GM21529 (cell line): Measurements from ENCODE around the gene PCLO.
"Not testable (repeated sequence)": the region's sequence is repeated elsewhere in the genome, so short reads cannot be mapped to it uniquely, and the experiment has no call there.

Experiments used
- ATAC-seq: cut with Tn5 transposase; IDR thresholded peaks from one replicate; pipeline ENCODE4 v1.9.1; 2021; ENCODE audit not compliant: unreplicated experiment

PCLO gene

DNA sequence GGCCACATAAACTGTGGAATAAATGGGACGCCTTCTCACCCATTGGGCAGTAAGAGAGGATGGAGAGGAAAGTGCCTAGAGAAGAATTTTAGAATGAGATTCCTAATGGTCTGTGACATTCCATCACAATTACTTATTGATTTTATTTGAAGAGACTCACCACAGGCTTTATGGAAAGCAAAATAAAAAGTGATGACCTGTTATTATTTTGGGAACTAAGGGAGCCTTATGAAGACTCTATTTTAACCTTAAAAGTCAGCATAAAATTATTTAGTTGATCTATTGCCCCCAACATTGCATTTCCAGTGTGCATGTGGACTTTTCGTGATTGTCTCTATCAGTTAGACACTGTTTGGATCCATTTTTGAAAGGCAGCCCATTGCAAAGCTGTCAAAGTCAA lies 107.5 kb downstream of the PCLO start:
- no peak for ATAC-seq

DNA sequence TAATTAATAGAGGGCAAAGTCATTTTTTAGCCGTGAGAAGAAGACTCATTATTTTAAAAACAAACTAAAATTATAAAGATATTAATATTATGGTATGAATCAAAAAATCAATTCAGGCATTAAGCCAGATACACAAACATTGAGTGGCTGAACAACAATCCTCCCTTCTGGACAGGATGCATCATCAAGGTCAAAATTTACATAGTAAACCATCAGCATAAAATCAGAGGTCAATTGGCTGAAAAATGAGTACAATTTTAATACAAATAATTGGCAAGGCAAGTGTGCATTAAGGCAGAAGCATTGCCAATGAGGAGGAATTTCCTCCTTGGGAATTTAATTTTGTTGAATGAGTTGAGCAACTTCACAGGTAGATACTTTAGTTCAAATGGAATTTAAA lies 108.2 kb downstream of the PCLO start:
- no peak for ATAC-seq

DNA sequence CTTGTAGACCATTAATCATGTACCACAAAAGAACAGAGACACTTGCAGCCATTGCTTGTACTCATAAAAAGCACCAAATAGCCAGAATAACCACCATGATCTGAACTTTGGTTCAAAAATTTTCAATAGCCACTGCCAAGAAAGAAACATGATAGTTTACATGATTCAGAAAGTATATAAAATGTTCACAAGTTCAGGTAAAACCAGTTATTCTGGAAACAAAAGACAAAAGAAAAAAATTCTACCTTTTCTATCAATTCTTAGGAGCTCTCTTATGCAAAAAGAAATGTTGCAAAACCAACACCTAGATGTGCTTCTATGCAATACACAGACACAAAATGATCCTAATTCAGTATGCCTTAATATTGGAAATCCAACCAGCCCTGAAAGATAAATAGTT lies 108.7 kb downstream of the PCLO start:
- ATAC-seq = no peak

DNA sequence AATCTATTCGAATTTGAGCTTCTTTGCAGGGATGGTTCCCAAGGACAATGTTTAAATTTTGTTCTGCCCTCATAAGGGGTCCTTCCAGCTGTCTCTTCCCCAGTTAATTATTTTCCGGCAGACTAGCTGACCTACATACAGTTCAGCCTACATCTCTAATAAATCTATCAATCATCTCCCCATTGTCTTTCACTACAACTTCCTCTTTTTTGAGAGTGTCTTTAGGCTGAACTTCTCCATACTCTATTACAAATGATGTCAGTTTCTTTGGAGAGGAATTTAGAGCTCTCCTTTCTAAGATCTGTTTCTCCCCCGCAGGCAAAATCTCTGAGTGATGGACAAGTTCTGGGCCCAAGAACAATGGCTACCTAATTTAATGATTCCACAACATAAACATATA lies 122.2 kb downstream of the PCLO start:
- ATAC-seq = no peak

DNA sequence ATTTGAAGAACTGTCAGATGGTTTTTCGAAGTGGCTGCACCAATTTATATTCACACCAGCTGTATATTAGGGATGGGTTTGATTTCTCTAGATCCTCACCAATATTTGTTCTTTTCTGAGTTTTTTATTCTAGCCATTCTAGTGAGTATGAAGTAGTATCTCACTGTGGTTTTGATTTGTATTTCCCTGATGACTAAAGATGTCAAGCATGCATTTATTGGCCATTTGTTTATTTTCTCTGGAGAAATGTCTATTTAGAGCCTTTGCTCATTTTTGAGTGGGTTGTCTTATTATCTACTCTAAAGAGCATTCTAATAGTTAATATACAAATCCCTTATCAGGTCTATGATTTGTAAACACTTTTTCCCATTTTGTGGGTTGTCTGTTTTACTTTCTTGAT lies 123.9 kb downstream of the PCLO start:
- no peak for ATAC-seq

DNA sequence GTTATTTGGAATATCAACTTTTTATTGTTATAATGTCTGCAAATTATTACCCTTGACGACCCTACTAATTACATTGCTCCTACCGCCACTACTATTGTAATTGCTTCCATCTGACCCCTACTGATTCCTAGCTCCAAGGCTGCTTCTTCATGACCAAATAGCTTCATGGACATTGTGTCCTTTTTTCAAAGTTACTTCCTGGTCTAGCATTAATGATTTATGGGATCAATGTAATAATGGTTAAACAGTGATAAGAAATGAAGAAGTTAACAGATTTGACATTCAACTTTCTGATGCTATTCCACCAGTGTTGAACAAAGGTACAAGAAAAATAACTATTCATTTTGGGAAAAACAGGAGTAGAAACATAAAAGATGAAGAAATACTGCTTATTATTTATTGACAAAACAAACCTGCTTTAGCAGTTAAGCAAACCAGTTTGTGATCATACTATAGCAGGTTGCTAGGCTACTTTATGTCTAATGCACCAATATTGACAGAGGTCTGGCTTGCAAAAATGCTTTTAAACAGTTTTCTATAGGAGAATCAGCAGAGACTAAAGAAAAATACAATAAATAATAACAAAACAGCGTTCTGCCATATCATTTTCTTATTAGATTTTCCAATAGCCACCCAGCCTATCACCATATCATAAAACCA lies 125.8 kb downstream of the PCLO start:
- no peak for ATAC-seq

DNA sequence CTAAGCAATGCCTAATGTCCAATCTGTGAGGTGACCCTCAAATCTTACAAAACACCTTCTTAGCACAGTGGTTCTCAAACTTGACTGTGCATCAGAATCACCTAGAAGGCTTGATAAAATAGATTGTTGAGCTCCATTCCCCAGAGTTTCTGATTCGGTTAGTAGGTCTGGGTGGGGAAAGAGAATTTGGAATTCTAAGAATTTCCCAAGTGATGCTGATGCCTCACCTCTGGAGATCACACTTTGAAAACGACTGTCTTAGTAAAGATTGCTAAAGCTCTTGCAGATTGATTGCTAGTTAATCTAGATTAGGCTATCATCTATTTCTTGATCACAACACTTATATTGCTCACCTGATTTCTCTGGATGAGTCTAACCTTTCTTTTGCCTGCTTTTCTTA lies 126.6 kb downstream of the PCLO start:
- no peak for ATAC-seq

DNA sequence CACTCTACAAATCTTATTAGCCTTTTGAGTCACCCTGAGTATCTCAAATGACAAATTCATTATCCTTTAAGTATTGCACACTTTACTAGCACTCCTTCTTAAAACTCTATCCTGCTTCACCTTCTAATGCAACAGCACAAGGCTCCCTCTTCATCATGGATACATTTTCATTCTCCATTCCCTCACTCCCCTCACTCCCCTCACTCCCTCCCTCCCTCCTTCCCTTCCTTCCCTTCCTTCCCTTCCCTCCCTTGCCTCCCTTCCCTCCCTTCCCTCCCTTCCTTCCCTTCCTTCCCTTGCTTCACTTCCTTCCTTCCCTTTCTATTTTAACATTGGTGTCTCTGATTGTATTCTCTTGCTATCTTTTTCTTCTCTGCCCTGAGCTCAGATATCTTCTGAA lies 130.5 kb downstream of the PCLO start:
- ATAC-seq = no peak

DNA sequence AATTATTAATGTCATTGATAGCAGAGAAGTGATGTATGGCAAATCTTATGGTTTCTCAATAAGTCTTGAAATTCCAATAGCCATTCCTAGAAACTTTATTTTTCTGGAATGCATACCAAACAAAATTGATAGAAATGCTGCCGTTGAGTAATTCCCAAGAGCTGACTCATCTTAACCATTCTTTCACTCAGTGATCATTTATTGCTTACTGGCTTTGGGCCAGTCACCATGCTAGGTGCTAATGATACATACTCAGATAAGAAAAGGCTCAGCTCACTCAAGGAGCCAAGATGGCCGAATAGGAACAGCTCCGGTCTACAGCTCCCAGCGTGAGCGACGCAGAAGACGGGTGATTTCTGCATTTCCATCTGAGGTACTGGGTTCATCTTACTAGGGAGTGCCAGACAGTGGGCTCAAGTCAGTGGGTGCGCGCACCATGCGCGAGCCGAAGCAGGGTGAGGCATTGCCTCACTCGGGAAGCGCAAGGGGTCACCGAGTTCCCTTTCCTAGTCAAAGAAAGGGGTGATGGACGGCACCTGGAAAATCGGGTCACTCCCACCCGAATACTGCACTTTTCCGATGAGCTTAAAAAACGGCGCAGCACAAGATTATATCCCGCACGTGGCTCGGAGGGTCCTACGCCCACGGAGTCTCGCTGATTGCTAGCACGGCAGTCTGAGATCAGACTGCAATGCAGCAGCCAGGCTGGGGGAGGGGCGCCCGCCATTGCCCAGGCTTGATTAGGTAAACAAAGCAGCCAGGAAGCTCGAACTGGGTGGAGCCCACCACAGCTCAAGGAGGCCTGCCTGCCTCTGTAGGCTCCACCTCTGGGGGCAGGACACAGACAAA lies 138.6 kb downstream of the PCLO start:
- not testable (repeated sequence) for ATAC-seq

DNA sequence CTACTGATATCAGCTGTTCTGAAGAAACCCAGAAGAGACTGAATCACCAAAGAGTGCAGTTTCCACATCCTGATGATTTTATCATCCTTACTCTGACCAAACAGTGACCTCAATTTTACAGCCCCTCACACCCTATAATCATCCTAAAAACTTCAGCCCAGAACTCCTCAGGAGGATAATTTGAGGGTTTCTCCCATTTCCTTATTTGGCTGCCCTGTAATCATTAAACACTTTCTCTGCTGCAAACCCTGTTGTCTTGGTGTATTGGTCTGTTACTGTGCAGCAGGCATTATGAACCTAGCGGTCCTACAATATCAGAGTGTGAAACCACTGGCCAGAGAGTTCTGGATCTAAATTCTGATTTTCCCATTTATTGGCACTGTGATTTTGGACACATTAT lies 141.7 kb downstream of the PCLO start:
- no peak for ATAC-seq

DNA sequence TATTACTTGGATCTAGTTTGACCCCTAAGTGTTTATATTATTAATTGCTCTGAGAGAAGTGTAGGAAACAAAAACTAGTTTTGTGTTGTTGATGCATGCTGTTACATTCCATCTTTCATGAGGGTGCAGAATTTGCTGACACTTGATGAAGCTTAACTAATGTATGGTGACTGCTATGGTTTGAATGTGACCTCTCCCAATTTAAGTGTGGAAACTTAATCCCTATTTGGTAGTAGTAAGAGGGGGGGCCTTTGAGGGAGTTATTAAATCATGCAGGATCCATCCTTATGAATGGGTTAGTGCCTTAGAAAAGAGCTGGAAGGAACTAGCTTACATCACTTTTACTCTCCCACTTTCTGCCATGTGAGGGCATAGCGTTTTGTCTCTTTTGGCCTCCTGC lies 142.5 kb downstream of the PCLO start:
- ATAC-seq = no peak

DNA sequence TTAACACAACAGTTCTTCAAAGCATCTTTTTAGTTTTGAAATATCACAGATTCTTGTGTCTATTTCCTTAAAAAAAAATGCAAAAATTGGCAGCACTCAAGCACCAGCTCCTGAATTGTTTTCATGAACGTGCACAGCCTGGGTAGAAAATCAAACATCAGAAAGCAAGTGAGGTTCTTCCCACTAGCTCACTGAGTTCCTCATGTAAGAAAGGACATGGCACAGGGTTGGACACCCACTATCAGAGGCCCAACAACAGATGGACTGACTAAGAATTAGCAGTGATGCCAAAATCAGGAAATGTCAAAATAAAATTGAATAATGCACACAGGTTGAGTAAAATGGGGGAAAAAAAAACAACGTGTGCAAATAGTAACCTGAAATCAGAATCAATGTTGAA lies 146.8 kb downstream of the PCLO start:
- ATAC-seq = no peak

DNA sequence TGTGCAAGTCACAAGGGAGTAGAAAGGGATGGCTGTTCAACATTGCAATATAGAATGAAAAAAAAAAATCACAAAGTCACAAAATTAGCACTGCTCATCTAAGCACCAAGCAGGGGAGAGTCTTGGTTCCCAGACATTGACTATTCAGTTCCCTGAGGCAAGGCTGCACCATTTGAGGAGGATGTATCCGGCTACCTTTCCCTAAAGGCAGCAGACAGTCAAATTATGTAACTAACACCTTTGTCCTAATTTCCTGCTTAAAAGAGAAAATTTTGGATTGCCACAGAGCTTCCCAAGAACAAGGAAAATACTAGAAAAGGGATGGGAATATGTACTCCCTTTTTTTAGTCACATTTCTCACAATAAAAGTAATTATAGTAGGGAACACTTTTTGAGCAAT lies 148.1 kb downstream of the PCLO start:
- no peak for ATAC-seq

DNA sequence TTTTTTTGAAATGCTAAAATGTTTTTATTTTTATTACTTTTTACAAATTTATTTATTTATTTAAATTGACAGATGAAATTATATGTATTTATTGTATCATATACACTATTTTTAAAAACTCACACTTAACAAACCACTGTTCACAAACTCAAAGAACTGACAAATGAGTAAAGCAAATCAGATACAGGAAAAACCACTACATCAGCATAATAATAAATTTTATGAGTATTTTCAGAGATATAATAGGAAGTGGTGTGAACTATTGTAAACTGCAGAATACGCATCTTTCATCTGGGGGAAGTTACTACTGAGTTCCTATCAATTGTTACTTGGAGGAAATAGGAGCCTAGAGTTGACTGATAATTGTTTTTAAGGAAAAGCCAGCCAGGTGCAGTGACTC lies 150.7 kb downstream of the PCLO start:
- ATAC-seq = no peak

DNA sequence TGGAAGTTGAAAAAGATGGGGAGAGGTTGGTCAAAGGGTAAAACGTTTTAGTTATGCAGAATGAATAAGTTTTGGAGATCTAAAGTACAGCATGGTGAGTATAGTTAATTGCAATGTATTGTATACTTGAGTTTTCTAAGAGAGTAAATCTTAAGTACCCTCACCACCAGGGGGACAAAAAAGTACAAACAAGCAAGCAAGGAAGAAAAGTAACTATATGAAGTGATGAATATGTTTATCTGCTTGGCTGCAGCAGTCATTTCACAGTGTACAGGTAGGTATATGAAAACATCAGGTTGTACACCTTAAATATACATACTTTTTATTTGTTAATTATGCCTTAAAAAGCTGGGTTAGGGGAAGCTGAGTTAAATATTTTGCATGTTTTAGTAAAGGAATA lies 157.3 kb downstream of the PCLO start:
- ATAC-seq = no peak

DNA sequence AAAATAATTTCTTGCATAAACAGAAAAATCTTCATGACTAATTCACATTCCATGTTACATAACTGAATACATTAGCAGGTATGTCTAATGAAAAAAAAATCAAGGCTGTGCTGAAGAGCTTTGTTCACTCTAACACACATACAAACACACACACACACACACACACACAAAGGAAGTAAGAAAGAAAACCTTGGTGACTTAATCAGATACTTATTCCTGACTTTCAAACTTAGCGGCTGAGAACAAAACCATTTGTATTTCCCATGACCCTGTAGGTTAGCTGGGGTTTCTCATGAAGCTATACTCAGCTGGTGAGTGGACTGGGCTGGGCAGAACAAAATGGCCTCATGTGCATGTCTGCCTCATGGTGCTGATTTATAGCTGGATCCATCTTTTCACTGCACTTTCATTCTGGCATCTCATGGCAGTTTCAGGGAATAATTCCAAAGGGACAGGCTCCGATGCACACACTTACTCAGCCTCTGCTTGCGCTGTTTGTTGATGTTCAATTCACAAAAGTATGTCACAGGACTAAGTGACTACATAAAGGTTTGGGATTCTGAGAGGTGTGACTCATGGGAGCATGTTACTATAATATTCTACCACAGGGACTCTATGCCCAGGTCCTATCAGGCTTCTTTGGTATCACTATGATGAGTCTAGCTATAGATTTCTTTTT lies 161.2 kb downstream of the PCLO start:
- ATAC-seq = no peak

DNA sequence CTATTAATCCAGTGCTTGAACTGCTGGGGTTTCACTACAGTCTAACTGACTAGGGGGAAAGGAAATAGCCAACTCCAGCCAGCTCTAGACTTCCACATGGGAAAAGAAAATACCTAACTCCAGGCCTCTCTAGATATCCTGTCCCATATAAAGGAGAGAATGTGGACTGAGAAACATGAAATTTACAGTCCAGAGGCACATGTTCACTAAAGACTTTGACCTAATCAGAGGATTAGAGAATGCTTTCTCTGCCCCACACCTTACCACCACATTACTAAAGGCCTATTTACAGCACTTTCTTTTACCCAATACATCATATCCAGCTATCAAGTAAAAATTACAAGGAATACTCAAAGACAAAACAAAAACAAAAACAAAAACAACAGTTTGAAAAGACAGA lies 164.2 kb downstream of the PCLO start:
- no peak for ATAC-seq

DNA sequence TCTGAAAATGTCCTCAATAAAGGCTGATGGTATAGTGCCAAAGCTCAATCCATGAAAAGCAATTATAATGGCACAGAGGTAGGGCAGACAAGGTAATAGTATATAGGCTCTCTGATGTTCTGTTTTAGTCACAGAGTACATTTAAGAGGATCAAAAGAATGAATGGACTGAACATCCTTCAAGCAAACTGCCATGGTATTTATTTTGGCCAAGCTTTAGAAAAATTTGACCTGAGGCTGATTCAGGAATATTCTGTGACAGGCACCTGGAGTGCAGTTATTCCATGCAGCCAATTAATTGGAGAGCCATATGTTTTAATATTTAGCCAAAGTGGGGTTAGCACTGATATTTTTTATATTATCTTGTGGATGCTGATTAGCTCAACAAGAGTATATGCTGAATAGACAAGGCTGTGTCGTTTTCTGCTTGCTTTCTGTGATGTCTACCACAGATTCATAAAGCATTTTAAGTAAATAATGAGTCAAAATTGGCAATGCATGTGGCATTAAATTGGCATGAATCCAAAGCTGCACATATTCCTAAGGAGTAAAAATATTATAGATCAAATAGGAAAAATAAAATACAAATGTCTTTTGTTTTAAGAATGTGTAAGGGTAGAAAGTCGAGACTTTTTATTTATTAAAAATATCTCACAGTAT lies 177.4 kb downstream of the PCLO start:
- ATAC-seq = no peak

DNA sequence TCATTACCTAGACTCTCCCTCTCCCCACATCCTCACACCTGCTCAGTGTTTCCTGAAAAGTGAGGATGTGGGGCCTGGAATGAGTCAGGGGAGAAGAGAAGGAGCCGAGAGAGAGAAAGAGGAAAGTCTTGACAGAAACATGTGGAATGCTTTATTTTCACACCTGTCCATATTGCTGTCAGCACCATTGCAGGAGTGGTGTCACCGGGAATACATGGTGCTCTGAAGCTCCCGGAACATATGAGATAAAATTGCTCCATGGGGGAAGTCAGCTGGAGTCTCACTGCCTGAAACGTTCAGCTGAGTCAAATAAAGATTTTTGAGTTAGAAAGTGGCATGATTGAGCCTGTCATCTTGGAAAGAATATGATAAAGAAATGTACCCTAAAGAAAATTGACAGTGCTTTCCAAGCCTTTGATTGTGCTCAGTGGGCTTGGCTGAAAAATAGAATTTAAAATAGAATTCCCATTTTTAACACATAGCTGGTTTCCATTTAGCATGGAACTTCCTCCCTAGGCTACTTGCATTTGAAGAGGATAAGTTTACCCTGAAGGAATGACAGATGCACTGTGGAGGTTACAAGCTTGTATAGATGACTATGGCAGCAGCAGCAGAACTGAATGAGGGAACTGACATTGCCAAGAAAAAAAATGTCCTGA lies 182.4 kb downstream of the PCLO start:
- ATAC-seq = no peak

DNA sequence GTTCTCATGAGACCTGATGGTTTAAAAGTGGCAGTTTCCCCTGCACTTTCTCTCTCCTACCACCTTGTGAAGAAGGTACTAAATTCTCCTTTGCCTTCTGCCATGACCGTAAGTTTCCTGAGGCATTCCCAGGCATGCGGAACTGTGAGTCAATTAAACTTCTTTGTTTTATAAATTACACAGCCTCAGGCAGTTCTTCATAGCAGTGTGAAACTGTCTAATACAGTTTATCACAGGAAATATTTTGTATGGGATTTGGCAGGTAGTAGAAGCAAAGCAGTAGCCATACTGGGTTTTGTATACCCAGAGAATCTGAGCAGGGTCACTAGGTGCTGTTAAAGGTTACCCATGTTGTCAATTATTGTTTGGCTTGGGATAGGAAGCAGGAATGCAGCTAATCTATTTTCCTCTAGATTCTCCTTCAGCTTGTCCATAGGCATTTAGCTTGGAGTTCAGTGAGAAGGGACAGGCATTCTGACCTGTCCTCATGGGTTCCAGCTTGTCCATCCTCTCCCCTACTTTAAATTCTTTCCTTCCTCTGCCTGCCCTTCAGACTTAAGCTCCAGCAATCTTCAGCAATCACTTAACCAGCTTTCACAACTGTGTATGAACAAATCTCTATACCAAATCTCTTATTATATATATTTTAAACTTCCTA lies 186.7 kb downstream of the PCLO start:
- ATAC-seq = no peak

DNA sequence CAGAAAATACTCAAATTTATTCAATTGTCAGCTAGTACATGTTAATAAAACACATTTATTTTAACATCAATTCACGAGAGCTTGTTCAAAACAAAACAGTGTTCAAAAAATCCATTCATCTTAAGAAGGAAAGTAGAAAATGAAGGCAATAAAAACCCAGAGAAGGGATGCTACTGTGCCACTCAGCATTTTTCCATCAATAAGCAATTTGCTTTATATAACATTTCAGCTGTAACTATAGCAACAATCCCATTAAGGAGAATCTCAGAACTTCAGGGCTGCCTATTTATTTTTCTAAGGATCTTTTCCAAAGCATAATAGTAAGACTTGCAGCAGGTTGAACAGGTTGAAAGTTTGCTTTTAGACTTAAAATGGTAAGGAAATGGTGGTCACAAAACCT lies 190.5 kb downstream of the PCLO start:
- no peak for ATAC-seq
